PC-9 (cell line): ENCODE measurements around the gene BCL2. TPM values are rescaled to one million over a fixed set of nuclear protein-coding genes. Genes with fewer than 3 reads are reported as not detected.

Source experiments
- BruUV-seq: library from RNA; stranded (reverse); fragments of 400-500 nt; replicated peaks from 2 replicates; lab custom pipeline; 2021; lab: Mats Ljungman, UMichigan
- CTCF ChIA-PET: fragments of 300-600 bp; sonication (Branson Sonifier 250); formaldehyde crosslinking; loops from one replicate; lab custom pipeline; 2022; ENCODE audit warnings: antibody characterized with exemption; lab: Charles Lee
- POLR2A ChIA-PET: fragments of 300-600 bp; sonication (Branson Sonifier 250); formaldehyde crosslinking; loops from one replicate; lab custom pipeline; 2022; ENCODE audit warnings: antibody characterized with exemption; ENCODE audit not compliant: unreplicated experiment; lab: Charles Lee
- DNase-seq, 2 experiments: peaks; one replicate each; pipeline versions ENCODE4 v3.0.0 to v3.0.0-alpha.2; 2015 to 2022; ENCODE audit warnings: mixed read lengths in 1 of 2
- H2AFZ ChIP-seq: fragments of 200-600 bp; sonication (generic); 2 replicates; pipeline ENCODE4 v1.8.1; 2017; ENCODE audit warnings: antibody characterized with exemption
- H3F3A ChIP-seq: fragments of 200-600 bp; sonication (generic); 2 replicates; pipeline ENCODE4 v1.8.1; 2017; ENCODE audit warnings: antibody characterized with exemption, mild to moderate bottlenecking, low read depth; ENCODE audit not compliant: insufficient read depth
- H3K27ac ChIP-seq: fragments of 200-600 bp; sonication (generic); 2 replicates; pipeline ENCODE4 v1.6.1; 2016; ENCODE audit warnings: mixed run types
- H3K27me3 ChIP-seq: fragments of 200-600 bp; sonication (generic); 2 replicates; pipeline ENCODE4 v1.6.1; 2016; ENCODE audit warnings: low read depth, mixed run types; ENCODE audit not compliant: insufficient read depth
- H3K36me3 ChIP-seq: fragments of 200-600 bp; sonication (generic); 2 replicates; pipeline ENCODE4 v1.6.1; 2016; ENCODE audit warnings: low read depth, mixed run types
- H3K4me1 ChIP-seq: fragments of 200-600 bp; sonication (generic); replicated peaks from 2 replicates; pipeline ENCODE4 v1.6.1; 2016; ENCODE audit warnings: mixed run types; ENCODE audit not compliant: insufficient read depth
- H3K4me2 ChIP-seq: fragments of 200-600 bp; sonication (generic); 2 replicates; pipeline ENCODE4 v1.6.1; 2017; ENCODE audit warnings: mixed run types
- H3K4me3 ChIP-seq: fragments of 200-600 bp; sonication (generic); 2 replicates; pipeline ENCODE4 v1.6.1; 2016; ENCODE audit warnings: mixed run types
- H3K79me2 ChIP-seq: fragments of 200-600 bp; sonication (generic); 2 replicates; pipeline ENCODE4 v1.6.1; 2017; ENCODE audit warnings: low read depth, mixed run types
- H3K9me2 ChIP-seq: fragments of 200-600 bp; sonication (generic); 2 replicates; pipeline ENCODE4 v1.8.1; 2017; ENCODE audit warnings: mild to moderate bottlenecking; ENCODE audit not compliant: insufficient read depth
- H3K9me3 ChIP-seq: fragments of 200-600 bp; sonication (generic); 2 replicates; pipeline ENCODE4 v1.8.1; 2016; ENCODE audit warnings: low read depth; ENCODE audit not compliant: insufficient read depth
- H4K20me1 ChIP-seq: fragments of 200-600 bp; sonication (generic); 2 replicates; pipeline ENCODE4 v1.8.1; 2017; ENCODE audit not compliant: insufficient read depth
- EZH2 ChIP-seq: fragments of 200-600 bp; sonication (generic); IDR thresholded peaks from 2 replicates; pipeline ENCODE4 v1.8.0; 2017; ENCODE audit warnings: antibody characterized with exemption, low read depth
- intact Hi-C: fragments of 100-400 bp; cut with micrococcal nuclease; formaldehyde crosslinking; loops from one replicate; pipeline ENCODE4 v1.10.0; 2022; ENCODE audit not compliant: unreplicated experiment
- total RNA-seq: library from RNA; stranded (reverse); gene quantifications from 2 replicates; pipeline ENCODE4 v1.2.3, GENCODE V29; 2021
- TF ChIP-seq, protein P1 (sequence below): fragments of 200-600 bp; sonication (generic); conservative IDR thresholded peaks from 2 replicates; pipeline ENCODE4 v1.6.1; 2017; ENCODE audit warnings: mixed run types, antibody characterized with exemption, mild to moderate bottlenecking, moderate library complexity

BCL2 gene
- total RNA-seq, 1 experiment from 2014 or later: 2.0 TPM

DNA sequence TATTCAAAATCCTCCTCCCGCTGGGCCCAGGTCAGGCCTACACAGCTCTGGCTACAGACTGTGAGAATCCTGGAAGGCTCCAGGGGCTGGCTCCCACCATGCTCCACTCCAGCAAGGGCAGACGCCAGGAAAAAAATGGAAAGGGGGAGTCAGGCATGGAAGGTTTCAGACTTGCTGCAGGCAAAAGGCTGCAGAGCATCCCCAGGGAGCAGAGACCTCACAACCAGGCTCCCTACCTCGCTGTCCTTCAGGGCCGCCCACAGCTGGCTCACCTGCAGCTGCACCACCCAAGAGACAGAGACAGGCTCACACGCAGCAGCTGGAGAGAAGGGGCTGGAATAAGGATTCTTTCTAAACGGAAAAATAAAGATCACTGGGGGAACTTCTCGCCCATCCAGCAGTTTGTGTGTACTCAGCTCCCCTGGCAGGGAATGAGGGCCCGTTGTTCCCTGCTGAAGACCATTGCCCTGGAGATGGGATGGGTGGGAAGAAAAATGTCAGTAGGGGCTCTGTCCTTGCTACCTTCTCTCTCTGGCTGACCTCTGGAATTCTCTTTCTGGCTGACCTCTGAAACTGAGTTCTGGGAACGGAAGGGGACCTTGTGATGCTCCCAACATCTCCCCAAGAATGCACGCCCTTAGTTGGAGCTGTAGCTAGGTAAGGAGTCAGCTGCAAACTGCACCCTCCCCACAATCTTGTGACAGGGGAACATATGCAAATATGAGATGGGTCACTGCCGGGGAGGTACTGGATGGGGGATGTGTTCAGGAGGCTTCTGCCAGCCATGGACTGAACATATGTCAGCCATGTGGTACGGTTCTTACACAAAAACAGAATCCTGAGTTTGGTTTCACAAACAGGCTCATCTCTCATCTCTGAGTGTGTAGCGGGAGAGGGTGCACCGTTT lies 34.5 kb downstream of the BCL2 start:
- BruUV-seq: no TSS peak

DNA sequence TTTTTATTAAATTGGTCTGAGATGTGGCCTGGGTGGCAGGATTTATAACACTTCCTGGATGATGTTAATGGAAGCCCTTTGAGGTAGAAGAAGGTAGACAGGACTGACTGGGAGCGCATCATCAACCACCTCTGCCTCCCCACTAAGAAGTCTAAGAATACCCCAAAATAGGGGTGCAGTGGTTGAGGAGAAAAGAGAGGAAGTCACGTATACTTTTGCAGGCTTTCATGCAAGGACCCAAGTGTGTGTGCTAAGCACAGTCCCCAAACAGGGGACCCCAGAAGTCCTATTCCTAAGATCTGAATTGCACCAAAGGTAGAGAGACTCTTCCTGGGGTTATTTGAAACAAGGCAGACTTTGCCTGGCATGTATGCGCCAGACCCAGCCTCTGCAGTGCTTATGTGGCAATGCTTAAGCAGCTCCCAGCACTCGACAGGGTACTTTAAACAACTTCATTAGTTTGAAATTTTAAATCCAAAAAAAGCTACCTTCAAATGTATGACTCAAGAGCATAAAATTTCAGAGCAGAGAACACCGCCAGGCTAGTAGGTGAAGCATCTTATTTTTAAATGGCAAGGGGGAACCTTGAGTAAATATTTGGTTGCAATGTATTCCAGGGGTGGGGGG lies 35.3 kb downstream of the BCL2 start:
- Histone ChIP-seq H3F3A (no peaks in the 10 kb centered on the region), H3K79me2 (no peaks in the 10 kb centered on the region), H4K20me1 (no peaks in the 10 kb centered on the region), H3K27ac (no peak overlapping the region), H3K4me2 (no peak overlapping the region), H2AFZ (no peak overlapping the region), H3K36me3 (no peaks in the 10 kb centered on the region), H3K9me2 (no peaks in the 10 kb centered on the region), H3K4me3 (no peak overlapping the region), H3K9me3 (no peaks in the 10 kb centered on the region), H3K27me3 (no peaks in the 10 kb centered on the region), H3K4me1 (no peaks in the 10 kb centered on the region)
- DNase-seq: no peak
- intact Hi-C loops: no loop called here
- TF ChIP-seq EZH2: no peak
- TF ChIP-seq, protein P1, sequence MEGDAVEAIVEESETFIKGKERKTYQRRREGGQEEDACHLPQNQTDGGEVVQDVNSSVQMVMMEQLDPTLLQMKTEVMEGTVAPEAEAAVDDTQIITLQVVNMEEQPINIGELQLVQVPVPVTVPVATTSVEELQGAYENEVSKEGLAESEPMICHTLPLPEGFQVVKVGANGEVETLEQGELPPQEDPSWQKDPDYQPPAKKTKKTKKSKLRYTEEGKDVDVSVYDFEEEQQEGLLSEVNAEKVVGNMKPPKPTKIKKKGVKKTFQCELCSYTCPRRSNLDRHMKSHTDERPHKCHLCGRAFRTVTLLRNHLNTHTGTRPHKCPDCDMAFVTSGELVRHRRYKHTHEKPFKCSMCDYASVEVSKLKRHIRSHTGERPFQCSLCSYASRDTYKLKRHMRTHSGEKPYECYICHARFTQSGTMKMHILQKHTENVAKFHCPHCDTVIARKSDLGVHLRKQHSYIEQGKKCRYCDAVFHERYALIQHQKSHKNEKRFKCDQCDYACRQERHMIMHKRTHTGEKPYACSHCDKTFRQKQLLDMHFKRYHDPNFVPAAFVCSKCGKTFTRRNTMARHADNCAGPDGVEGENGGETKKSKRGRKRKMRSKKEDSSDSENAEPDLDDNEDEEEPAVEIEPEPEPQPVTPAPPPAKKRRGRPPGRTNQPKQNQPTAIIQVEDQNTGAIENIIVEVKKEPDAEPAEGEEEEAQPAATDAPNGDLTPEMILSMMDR: no peak
- no TSS peak for BruUV-seq
- ChIA-PET POLR2A (no interaction called here), CTCF (no interaction called here)

More for the DNA sequence above, 34.5 kb downstream of the BCL2 start:
- Histone ChIP-seq H3K36me3 (no peaks in the 10 kb centered on the region), H3K79me2 (no peaks in the 10 kb centered on the region), H3K27me3 (no peaks in the 10 kb centered on the region), H3K4me1 (no peaks in the 10 kb centered on the region), H3K9me2 (no peaks in the 10 kb centered on the region), H3K4me2 (no peak overlapping the region), H3K4me3 (no peak overlapping the region), H4K20me1 (no peaks in the 10 kb centered on the region), H3K27ac (no peak overlapping the region), H2AFZ (no peak overlapping the region), H3F3A (no peaks in the 10 kb centered on the region), H3K9me3 (no peaks in the 10 kb centered on the region)
- TF ChIP-seq EZH2: no peak
- TF ChIP-seq, protein P1: no peak
- ChIA-PET POLR2A (no interaction called here), CTCF (no interaction called here)
- DNase-seq: no peak
- intact Hi-C loops: no loop called here

DNA sequence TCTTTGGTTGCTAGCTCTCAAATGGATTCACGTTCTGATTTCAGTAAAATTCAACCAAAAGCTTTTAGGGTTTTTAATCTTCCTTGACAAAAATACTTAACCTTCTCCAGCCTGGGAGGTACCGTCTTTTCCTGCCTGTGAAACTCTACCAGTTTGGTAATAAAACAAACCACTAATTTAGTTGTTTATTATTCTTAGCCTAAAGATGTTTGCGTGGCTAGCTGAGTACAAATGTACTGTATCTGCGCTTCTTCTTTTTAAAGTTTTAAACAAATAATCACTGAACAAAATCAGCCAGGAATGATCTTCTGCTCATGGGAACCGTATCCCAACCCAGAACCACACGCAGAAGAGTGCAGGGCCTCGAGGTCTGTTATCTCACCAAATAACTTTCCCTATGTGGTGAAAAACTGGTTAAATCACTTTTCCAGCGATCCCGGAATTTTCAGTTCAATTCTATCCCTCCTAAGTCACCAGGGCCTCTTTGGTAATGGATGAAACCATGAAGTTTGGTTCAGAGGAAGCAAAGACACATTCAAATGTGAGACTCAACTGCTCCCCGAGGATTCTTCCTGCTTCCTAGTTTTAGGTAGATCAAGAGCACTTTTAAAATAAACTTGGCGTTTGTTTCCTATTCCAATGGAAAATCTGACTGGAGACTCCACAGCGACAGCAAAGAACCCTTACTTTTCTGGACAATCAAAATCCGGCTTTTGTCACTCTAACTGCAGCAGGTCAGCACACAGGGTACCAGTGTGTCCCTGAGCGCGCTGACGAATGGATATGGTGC lies 36.1 kb downstream of the BCL2 start:
- H3K79me2 ChIP-seq: no peaks in the 10 kb centered on the region
- H3K4me3 ChIP-seq: no peak overlapping the region
- no peak overlapping the region for H3K4me2 ChIP-seq
- no peak overlapping the region for H3K27ac ChIP-seq
- no peaks in the 10 kb centered on the region for H3K27me3 ChIP-seq
- POLR2A ChIA-PET: no interaction called here
- H3K4me1 ChIP-seq: no peaks in the 10 kb centered on the region
- H3K9me3 ChIP-seq: no peaks in the 10 kb centered on the region
- TF ChIP-seq, protein P1: no peak
- TF ChIP-seq EZH2: no peak
- H2AFZ ChIP-seq: no peak overlapping the region
- no TSS peak for BruUV-seq
- no peaks in the 10 kb centered on the region for H3K9me2 ChIP-seq
- no peaks in the 10 kb centered on the region for H3K36me3 ChIP-seq
- no peak for DNase-seq
- intact Hi-C loops: no loop called here
- CTCF ChIA-PET: no interaction called here
- H3F3A ChIP-seq: no peaks in the 10 kb centered on the region
- H4K20me1 ChIP-seq: no peaks in the 10 kb centered on the region
